NCI-H2107 treated with DMSO at 0.1 percent for 48 hours (cell line): ENCODE measurements around the gene SYNJ2.
A peak's percentile ranks its signal among the peaks of the same experiment; 100 is the strongest.

ENCODE experiments used
- DNase-seq: peaks from one replicate; lab custom pipeline; 2025; ENCODE audit not compliant: unreplicated experiment; lab: John Stamatoyannopoulos, UW

SYNJ2 gene

GRCh38 chr6:158011980-158012566 lies 30.4 kb downstream of the SYNJ2 start:
- no peak for DNase-seq

GRCh38 chr6:158013904-158014504 lies 32.3 kb downstream of the SYNJ2 start:
- no peak for DNase-seq

- DNase-seq = no peak
Observed at GRCh38 chr6:158014505-158015187, 33.0 kb downstream of the SYNJ2 start.

GRCh38 chr6:158015188-158015506 lies 33.5 kb downstream of the SYNJ2 start:
- no peak for DNase-seq

- DNase-seq = no peak
Observed at GRCh38 chr6:158016571-158017383, 35.1 kb downstream of the SYNJ2 start.

GRCh38 chr6:158017621-158018040 lies 36.0 kb downstream of the SYNJ2 start:
- no peak for DNase-seq

GRCh38 chr6:158018041-158018771 lies 36.5 kb downstream of the SYNJ2 start:
- no peak for DNase-seq

- peak; percentile 46 for DNase-seq
Observed at GRCh38 chr6:158018851-158019361, 37.2 kb downstream of the SYNJ2 start.

GRCh38 chr6:158019416-158019815 lies 37.8 kb downstream of the SYNJ2 start:
- DNase-seq = no peak

- no peak for DNase-seq
Observed at GRCh38 chr6:158020272-158020711, 38.6 kb downstream of the SYNJ2 start.

GRCh38 chr6:158020811-158021210 lies 39.1 kb downstream of the SYNJ2 start:
- no peak for DNase-seq

- DNase-seq = no peak
Observed at GRCh38 chr6:158021376-158021775, 39.7 kb downstream of the SYNJ2 start.

GRCh38 chr6:158021814-158022748 lies 40.4 kb downstream of the SYNJ2 start:
- no peak for DNase-seq

- no peak for DNase-seq
Observed at GRCh38 chr6:158022749-158023596, 41.3 kb downstream of the SYNJ2 start.

GRCh38 chr6:158023597-158023939 lies 41.9 kb downstream of the SYNJ2 start:
- DNase-seq = peak; percentile 33

GRCh38 chr6:158024566-158025297 lies 43.1 kb downstream of the SYNJ2 start:
- no peak for DNase-seq

GRCh38 chr6:158026054-158026900 lies 44.6 kb downstream of the SYNJ2 start:
- peak; percentile 90 for DNase-seq
